Measurements from ENCODE around the gene HTR3C.

HTR3C gene

DNA sequence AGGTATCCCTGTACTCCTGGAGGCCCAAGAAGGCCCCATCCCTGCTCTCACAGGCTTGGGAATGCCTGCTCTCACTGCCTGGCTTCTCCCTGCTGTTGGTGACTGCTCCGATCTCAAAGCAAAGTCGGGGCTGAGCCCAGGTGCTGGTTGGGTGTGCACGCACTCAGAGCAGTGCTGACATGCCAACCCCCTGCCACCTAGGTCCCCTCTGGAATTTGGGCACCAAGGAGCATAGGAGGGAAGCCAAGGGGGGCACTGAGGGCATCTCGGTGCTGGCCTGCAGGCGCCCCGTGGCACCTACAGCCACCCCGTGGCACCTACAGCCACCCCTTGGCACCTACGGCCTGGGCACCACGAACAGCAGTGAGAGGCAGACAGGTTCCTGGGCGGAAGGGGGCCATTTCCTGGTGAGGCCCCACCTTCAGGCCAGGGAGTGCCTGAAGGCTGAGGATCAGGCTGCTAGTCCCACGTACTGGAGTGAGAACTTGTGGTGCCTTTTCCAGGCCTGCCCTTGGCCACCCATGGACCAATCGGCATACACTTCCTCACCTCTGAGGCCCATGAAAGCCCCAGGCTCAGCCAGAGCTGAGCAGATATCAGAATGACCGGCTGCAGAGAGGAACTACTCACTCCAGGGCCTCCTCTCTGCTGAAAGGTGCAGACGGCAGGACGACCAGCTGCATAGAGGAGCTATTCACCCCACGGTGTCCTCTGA lies 28.4 kb downstream of the HTR3C start:
- in situ Hi-C loops (cut with MboI; ENCODE audit: low pct_unique_long_range_greater_than_20kb, low sequenced_read_pairs): no loop called here
- no peak for DNase-seq

DNA sequence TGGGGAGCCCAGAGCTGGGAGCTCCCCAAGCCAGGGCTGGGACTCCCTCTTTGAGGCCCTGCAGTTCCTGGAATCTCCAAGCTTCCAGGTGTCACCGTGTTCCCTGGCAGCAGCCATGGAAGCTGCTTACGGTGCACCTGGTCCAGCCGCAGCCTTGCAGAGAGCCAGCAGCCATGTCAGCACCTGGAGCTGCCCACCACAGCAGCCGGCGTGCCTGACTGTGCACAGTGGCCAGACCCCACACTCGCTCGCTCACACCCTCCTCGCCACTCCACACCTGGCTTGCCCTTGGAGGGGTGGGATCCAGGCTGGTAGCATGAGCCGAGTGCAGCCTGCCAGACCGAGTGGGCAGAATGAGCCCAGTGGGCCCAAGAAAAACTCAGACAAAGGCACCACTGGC lies 29.2 kb downstream of the HTR3C start:
- no peak for DNase-seq
- in situ Hi-C loops (cut with MboI; ENCODE audit: low pct_unique_long_range_greater_than_20kb, low sequenced_read_pairs): no loop called here

DNA sequence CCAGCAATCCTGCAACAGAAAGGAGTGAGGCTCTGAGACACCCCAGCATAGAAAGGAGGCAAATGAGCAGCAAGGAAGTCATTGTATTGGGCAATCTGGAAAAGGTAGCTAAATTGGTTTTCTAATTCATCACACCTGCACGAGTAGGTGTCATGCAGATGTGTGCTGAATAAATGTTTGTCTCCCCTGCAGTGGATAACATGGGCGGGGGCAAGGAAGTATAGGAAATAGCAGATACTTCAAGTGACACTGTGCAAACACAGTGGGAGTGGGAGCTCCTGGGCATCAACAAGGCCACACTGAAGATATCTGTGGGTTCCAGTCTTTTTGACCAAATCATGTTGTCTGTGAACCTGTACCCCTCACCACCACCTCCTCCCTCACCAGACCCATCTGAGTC lies 29.6 kb downstream of the HTR3C start:
- no peak for DNase-seq
- in situ Hi-C loops (cut with MboI; ENCODE audit: low pct_unique_long_range_greater_than_20kb, low sequenced_read_pairs): no loop called here

DNA sequence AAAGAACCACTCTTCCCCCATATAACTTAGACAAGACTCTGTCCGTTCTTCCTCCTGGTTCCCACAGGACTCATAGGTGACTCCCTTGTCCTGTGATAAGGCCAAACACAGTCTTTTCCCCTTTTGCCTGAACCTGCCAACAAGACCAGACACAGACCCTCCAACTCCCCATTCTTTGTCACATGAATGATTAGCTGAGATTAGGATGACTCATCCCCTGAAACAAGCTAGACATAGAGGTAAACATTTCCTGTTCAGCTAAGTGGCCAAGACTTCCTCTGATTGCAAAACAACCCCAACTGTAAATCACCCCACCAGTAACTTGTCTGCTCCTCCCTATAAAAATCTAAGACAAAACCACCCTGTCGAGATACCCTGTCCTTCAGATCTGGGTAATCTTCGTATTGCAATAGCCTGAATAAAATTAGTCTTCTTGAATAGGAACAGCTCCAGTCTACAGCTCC lies 32.6 kb downstream of the HTR3C start:
- in situ Hi-C loops (cut with MboI; ENCODE audit: low pct_unique_long_range_greater_than_20kb, low sequenced_read_pairs): no loop called here
- DNase-seq: peak; percentile 84

DNA sequence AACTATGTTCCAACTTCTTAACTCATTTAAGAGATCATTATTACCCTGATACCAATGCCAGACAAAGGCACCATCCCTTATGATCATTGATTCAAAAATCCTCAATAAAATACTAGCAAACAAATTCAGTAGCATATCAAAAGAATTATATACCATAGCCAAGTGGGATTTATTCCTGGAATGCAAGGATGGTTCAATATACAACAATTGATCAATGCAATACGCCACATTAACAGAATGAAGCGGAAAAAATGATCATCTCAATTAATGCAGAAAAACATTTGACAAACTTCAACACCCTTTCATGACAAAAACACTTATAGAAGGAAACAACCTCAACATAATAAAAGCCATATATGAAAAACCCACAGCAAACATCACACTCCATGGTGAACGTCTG lies 39.4 kb downstream of the HTR3C start:
- in situ Hi-C loops (cut with MboI; ENCODE audit: low pct_unique_long_range_greater_than_20kb, low sequenced_read_pairs): no loop called here
- no peak for DNase-seq

DNA sequence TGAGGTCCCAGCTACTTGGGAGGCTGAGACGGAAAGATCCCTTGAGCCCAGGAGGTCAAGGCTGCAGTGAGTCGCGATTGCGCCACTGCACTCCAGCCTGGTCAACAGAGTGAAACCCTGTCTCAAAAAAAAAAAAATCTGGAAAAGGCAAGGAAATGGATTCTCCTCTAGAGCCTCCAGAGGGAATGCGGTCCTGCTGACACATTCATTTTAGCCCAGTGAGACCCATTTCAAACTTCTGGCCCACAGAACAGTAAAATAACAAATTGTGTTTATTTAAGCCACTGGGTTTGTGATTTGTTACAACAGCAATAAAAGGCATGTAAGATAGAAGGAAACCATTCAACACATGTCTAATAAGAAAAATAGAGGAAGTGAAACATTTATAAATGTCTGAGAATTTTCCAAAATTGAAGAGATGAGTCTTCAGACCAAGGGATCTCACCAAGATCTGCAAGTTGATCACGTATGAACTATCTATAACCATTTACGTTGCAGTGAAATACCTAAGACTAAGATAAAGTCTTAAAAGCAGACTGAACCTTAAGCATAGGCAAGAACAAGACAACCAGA lies 44.0 kb downstream of the HTR3C start, which contains the start of gene HTR3E:
TSS of gene HTR3E (plus strand) at position 254 of the 573 bp plus-strand sequence. CDS start 466 bp downstream, outside the sequence.
- in situ Hi-C loops (cut with MboI; ENCODE audit: low pct_unique_long_range_greater_than_20kb, low sequenced_read_pairs): no loop called here
- no peak for DNase-seq

DNA sequence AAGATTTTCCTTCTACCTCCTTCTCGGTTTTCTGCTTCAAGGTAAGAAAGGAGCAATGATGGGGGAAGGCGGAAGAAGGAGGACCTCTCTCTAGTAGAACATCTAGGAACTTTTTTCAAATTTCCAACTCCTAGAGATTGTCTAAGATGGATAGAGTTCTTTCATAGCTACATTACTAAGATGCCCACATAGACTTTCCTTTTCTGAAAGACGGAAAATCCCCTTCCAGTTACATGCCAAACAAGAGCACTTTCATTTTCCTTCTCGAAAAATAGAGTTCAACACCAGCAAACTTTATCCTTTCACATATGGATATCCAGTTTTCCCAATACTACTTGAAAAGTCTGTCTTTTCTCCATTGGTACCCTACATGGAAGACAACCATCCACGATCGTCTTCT lies 44.7 kb downstream of the HTR3C start:
- in situ Hi-C loops (cut with MboI; ENCODE audit: low pct_unique_long_range_greater_than_20kb, low sequenced_read_pairs): no loop called here

DNA sequence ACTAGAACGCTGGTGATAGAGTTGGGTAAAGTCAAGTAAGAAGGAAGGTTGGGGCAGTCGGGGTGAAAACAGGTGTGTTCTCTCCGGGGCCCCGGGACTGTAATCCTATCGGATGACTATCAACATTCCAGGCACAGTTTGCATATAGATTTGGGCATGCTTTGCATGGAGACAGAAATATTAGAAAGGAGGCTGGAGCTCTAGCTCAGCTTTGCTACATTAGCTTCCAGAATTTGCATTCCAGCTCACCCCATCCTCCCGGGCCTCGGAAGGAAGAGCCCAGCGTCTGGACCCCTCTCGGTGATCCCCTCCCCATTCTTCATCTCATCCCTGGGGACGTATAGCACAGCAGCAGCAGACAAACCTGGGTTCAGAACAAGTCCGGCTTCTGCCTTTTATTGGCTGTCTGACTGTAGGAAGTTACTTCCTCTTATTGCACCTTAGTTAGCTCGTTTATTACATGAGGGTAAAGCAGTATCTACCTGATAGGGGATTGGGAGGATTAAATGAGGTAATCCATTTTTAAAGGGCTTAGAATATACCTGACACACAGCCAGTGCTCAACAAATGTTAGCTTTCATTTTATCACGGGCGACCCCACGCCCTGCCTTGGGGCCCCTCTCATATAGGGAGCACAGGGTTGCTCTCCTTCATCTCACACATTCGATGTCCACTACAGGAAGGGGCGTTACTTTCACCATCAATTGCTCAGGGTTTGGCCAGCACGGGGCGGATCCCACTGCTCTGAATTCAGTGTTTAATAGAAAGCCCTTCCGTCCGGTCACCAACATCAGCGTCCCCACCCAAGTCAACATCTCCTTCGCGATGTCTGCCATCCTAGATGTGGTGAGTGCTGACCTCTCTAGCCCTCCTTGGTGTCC lies 47.2 kb downstream of the HTR3C start:
- in situ Hi-C loops (cut with MboI; ENCODE audit: low pct_unique_long_range_greater_than_20kb, low sequenced_read_pairs): loop anchor here (25.0 kb wide), 1 partner anchor 188 kb away; no protein-coding TSS in a partner anchor
- no peak for DNase-seq

More for the DNA sequence above, 44.7 kb downstream of the HTR3C start:
- DNase-seq: no peak

All from KBM-7 (cell line).